Measurements from ENCODE around the gene LOC128125822.

- no peak for TF ChIP-seq EZH2phosphoT487 (IDR thresholded peaks at IDR 0.05; ENCODE audit: low read depth)
- no peak for TF ChIP-seq CTCF (IDR thresholded peaks at IDR 0.05; ENCODE audit: low read depth, low read length)
Observed at GRCh38 chr6:63565058-63565726, 7.1 kb upstream of the LOC128125822 start.
